Testis (tissue), 2 donors: ENCODE data around the gene DNM3.

Source experiments
- POLR2A ChIP-seq: fragments of 450-650 bp; IDR thresholded peaks from one replicate; pipeline ENCODE4 v1.6.1; 2017; ENCODE audit warnings: antibody characterized with exemption, mild to moderate bottlenecking, moderate library complexity
- TF ChIP-seq, protein P1 (sequence below), 3 experiments: fragments of 450-650 bp in 2 of 3; fragments of 200-600 bp in 1 of 3; sonication (generic) in 1 of 3; IDR thresholded peaks; one replicate each; pipeline ENCODE4 v1.5.1; 2016 to 2019; ENCODE audit warnings: antibody characterized with exemption in 3 of 3, mild to moderate bottlenecking in 2 of 3, moderate library complexity in 1 of 3

DNA sequence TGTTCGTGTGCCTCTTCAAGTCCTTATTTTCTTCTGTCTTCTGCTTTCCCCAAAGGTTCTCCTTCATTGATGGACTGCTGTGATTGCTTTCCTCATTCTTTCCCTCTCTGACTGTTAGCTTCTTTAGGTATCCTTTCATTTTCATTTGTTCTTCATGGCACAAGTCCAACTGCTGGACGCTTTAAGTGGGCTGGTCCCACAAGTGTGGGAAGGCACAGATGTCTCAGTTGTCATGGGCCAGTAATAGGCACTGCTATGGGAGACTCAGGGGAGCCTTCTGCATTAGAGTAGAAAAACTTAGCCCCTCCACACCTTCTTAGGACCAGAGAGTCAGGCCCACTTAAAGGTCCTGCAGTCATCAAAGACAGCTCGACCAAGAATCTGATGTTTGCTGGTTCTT, 456.8 kb downstream of the DNM3 start:
- TF ChIP-seq, protein P1, sequence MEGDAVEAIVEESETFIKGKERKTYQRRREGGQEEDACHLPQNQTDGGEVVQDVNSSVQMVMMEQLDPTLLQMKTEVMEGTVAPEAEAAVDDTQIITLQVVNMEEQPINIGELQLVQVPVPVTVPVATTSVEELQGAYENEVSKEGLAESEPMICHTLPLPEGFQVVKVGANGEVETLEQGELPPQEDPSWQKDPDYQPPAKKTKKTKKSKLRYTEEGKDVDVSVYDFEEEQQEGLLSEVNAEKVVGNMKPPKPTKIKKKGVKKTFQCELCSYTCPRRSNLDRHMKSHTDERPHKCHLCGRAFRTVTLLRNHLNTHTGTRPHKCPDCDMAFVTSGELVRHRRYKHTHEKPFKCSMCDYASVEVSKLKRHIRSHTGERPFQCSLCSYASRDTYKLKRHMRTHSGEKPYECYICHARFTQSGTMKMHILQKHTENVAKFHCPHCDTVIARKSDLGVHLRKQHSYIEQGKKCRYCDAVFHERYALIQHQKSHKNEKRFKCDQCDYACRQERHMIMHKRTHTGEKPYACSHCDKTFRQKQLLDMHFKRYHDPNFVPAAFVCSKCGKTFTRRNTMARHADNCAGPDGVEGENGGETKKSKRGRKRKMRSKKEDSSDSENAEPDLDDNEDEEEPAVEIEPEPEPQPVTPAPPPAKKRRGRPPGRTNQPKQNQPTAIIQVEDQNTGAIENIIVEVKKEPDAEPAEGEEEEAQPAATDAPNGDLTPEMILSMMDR (IDR thresholded peaks at IDR 0.05): no peak
- TF ChIP-seq POLR2A: no peak
